Adrenal gland (tissue), 12 donors: Measurements from ENCODE around the gene CCDC9B. TPM values are rescaled to one million over a fixed set of nuclear protein-coding genes. Genes with fewer than 3 reads are reported as not detected.

Experiments
- DNase-seq, 7 donors: peaks; one replicate each; pipeline ENCODE4 v3.0.0-alpha.2; 2019 to 2020
- H3K27ac ChIP-seq, 5 donors: fragments of 200-600 bp; sonication (generic) in 4 of 5; 1 replicate in 3 of 5; 2 replicates in 2 of 5; pipeline versions ENCODE4 v1.5.1 to v1.8.0; 2016 to 2020; ENCODE audit warnings: mild to moderate bottlenecking in 1 of 5
- H3K27me3 ChIP-seq: fragments of 200-600 bp; 2 replicates; pipeline ENCODE4 v1.8.0; 2021
- H3K36me3 ChIP-seq, 2 donors: fragments of 200-600 bp; replicated peaks in 1 of 2; 1 replicate in 1 of 2; 2 replicates in 1 of 2; pipeline versions ENCODE4 v1.5.1 to v1.8.0; 2018 to 2022
- H3K4me1 ChIP-seq, 2 donors: fragments of 200-600 bp; replicated peaks in 1 of 2; 1 replicate in 1 of 2; 2 replicates in 1 of 2; pipeline versions ENCODE4 v1.5.1 to v1.8.0; 2018 to 2021
- H3K4me3 ChIP-seq, 4 donors: fragments of 200-600 bp; sonication (generic) in 3 of 4; one replicate each; pipeline ENCODE4 v1.5.1; 2016 to 2018
- H3K9me3 ChIP-seq, 3 donors: fragments of 200-600 bp; sonication (generic) in 1 of 3; replicated peaks in 1 of 3; 1 replicate in 2 of 3; 2 replicates in 1 of 3; pipeline versions ENCODE4 v1.5.1 to v1.8.0; 2016 to 2021
- CTCF ChIP-seq, 6 experiments: fragments of 450-650 bp in 4 of 6; fragments of 200-600 bp in 2 of 6; sonication (generic) in 1 of 6; IDR thresholded peaks; 1 replicate in 5 of 6; 2 replicates in 1 of 6; pipeline versions ENCODE4 v1.5.1 to v1.8.0; 2016 to 2021; ENCODE audit warnings: antibody characterized with exemption in 6 of 6, mild to moderate bottlenecking in 2 of 6, moderate library complexity in 1 of 6
- POLR2A ChIP-seq, 2 donors: fragments of 450-650 bp; IDR thresholded peaks; one replicate each; pipeline ENCODE4 v1.6.1; 2017; ENCODE audit warnings: antibody characterized with exemption in 2 of 2, mild to moderate bottlenecking in 2 of 2, moderate library complexity in 1 of 2
- WGBS, 4 donors: extraction: QIAGEN DNeasy Blood & Tissue Kit in 2 of 4; methylation state at CpG; one replicate each; pipeline versions ENCODE4 v1.1.5 to v1.1.7; 2013 to 2017; 5-methylcytosine and 5-hydroxymethylcytosine counted together
- intact Hi-C, 2 donors: fragments of 100-400 bp; cut with DNase I; formaldehyde crosslinking; loops; one replicate each; pipeline versions ENCODE4 v1.14.1 to v1.15.0; 2022 to 2023
- polyA plus RNA-seq, 3 donors: library from polyadenylated mRNA; stranded (reverse); fragments of 200-250 nt in 2 of 3; fragments of 350-450 nt in 1 of 3; fragmentation: Illumina TruSeq in 1 of 3; extraction: RNeasy Lipid Tissue Mini Kit (QIAGEN cat#74804) in 1 of 3; gene quantifications; one replicate each; pipeline ENCODE4 v1.2.3, GENCODE V29; 2013 to 2014
- total RNA-seq, 9 donors: library from RNA; depleted of rRNA in 4 of 9; stranded (reverse); fragments of >200 nt in 4 of 9; fragments of 120-200 nt in 1 of 9; fragmentation: NEBNext Ultra II Directional in 1 of 9; extraction: Animal tissue kit (Norgen Biotek cat#: 25700) in 1 of 9; gene quantifications; one replicate each; pipeline versions ENCODE4 v1.1.0 to v1.2.4, GENCODE V29; 2013 to 2023
- donor health status: healthy with polysubstance abuse.
- donor health status: Bipolar disorder and iron deficiency.
- donor health status: DM: yes; HTN: yes; CAD: no.
- donor health status: DM: no; HTN: no; CAD: no.
- donor health status: DM: no; HTN: no; CAD: no.
- donor health status: DM: yes; HTN: yes; CAD: no.

The CCDC9B gene
- total and polyA plus RNA-seq, 12 donors, result 0.72 to 41.0 (median 10.8) TPM

DNA sequence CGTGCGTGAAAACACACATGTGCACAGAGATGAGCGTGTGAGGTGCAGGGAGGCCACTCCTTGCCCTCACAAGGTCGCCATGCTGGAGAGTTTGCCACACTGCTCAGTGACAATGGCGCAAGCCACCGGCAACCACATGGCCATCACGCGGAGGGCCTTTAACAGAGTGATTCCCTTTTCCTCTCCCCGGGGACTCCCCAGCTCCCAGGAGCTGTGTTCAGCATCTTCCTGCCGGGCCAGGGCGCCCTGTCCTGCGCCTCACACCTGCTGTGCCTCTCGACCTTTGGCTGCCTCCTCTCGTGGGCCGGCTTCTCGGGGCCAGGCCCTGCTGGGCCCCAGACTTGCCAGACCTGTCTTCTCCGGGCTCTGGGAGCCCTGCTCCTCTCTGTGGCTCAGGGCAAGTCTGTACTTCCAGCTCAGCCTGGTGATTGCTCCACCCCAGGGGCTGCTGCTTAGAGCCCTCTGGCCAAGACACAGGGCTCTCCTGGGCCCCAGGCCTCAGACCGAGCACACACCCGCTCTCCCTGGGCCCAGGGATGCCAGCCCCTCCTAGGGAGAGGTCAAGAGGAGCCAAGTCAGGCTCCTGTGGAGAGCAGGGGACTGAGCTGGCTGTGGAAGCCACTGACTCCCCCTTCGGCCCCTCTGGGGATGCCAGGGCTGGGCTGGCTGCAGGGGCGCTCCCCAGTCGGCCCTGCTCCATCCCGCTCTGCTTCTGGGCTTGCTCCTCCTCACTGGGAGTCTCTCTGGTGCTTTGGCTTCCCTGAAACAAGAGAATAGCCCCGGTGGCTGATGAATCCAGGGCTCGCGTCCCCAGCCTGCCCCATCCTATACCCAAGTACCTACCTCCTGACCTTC is 5.6 kb downstream of the CCDC9B start:
- WGBS, 4 donors, result 84 to 91% (median 91%) methylated on average over 16 to 26 of the region's 26 CpGs
- intact Hi-C loops, result no loop called here
- H3K27ac ChIP-seq, result peak overlapping the region in 3 of 5 donors; percentile 50 to 91 (median 85)
- no peaks in the 10 kb centered on the region for H3K9me3 ChIP-seq
- H3K36me3 ChIP-seq, result no peaks in the 10 kb centered on the region
- no peak overlapping the region for H3K4me3 ChIP-seq
- H3K27me3 ChIP-seq, result no peaks in the 10 kb centered on the region
- TF ChIP-seq CTCF (IDR thresholded peaks at IDR 0.05), result no peak
- no peak for TF ChIP-seq POLR2A (IDR thresholded peaks at IDR 0.05)
- H3K4me1 ChIP-seq, result peaks cover 21 to 47% of the 10 kb centered on the region in 2 donors
- peak in 2 of 7 donors; percentile 21 to 62 for DNase-seq

GRCh38 chr15:40334541-40334940 is 6.2 kb downstream of the CCDC9B start:
- WGBS, 4 donors, result 42 to 89% (median 78%) methylated on average over 2 to 3 of the region's 3 CpGs; no CpG with 5 or more reads in 1 of the 4 donors
- TF ChIP-seq POLR2A (IDR thresholded peaks at IDR 0.05), result no peak
- no peak for TF ChIP-seq CTCF (IDR thresholded peaks at IDR 0.05)
- Histone ChIP-seq H3K27me3 (no peaks in the 10 kb centered on the region), H3K27ac (peak overlapping the region; percentile 28 to 91 (median 50)), H3K4me3 (no peak overlapping the region), H3K9me3 (no peaks in the 10 kb centered on the region), H3K4me1 (peaks cover 15 to 44% of the 10 kb centered on the region in 2 donors), H3K36me3 (no peaks in the 10 kb centered on the region)
- intact Hi-C loops, result no loop called here
- DNase-seq, result no peak

DNA sequence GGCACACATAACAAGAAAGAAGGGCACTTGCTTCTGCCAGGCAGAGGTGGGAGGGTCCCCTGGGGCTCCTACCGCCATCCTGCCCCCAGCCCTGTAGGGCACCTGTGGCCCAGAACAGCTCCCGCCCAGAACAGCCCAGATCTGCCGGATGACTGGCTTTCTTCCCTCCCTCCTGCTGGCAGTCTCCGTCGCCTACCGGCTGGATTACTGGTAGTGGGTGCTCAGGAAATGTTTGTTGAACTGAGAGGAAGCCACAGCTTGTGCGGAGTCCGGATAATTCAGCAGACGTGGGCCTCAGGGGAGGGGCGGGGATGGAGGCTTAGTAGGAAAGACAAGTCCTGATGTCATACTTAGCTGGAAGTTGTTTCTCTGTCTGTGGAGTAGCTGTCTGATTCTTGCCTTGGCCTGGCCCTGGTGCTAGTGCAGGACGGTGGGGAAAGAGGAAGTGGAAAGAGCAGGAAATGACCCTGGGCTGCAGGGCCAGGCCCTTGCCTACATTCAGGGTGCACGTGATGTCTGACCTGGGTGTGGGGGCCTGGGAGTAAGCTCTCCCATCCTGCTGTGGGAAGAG is 6.7 kb downstream of the CCDC9B start:
- TF ChIP-seq POLR2A (IDR thresholded peaks at IDR 0.05) (peak in 1 of 2 donors; percentile 26), CTCF (IDR thresholded peaks at IDR 0.05) (no peak)
- H3K4me1 ChIP-seq, result peaks cover 10 to 39% of the 10 kb centered on the region in 2 donors
- H3K27me3 ChIP-seq, result no peaks in the 10 kb centered on the region
- 37 to 61% (median 52%) methylated on average over 10 to 12 of the region's 12 CpGs for WGBS, 4 donors
- intact Hi-C loops, result no loop called here
- peak in 6 of 7 donors; percentile 68 to 83 (median 72) for DNase-seq
- no peaks in the 10 kb centered on the region for H3K9me3 ChIP-seq
- H3K27ac ChIP-seq, result peak overlapping the region; percentile 28 to 91 (median 60)
- peak overlapping the region in 1 of 4 donors; percentile 11 for H3K4me3 ChIP-seq
- no peaks in the 10 kb centered on the region for H3K36me3 ChIP-seq

GRCh38 chr15:40332113-40332781 is 8.5 kb downstream of the CCDC9B start:
- Histone ChIP-seq H3K4me3 (no peak overlapping the region), H3K36me3 (no peaks in the 10 kb centered on the region), H3K4me1 (peaks cover 0 to 29% of the 10 kb centered on the region in 2 donors), H3K27ac (peak overlapping the region in 1 of 5 donors; percentile 91), H3K9me3 (no peaks in the 10 kb centered on the region), H3K27me3 (no peaks in the 10 kb centered on the region)
- TF ChIP-seq CTCF (IDR thresholded peaks at IDR 0.05) (no peak), POLR2A (IDR thresholded peaks at IDR 0.05) (no peak)
- peak in 1 of 7 donors; percentile 20 for DNase-seq
- WGBS, 4 donors, result 59 to 72% (median 70%) methylated on average over 8 of the region's 8 CpGs
- intact Hi-C loops, result no loop called here
